ENCODE data around the gene UBL3. TPM values are rescaled to one million over a fixed set of nuclear protein-coding genes. Genes with fewer than 3 reads are reported as not detected.
A peak's percentile ranks its signal among the peaks of the same experiment; 100 is the strongest.

Gene UBL3
- total RNA-seq, 1 experiment from 2014 or later, result 10.9 TPM

DNA sequence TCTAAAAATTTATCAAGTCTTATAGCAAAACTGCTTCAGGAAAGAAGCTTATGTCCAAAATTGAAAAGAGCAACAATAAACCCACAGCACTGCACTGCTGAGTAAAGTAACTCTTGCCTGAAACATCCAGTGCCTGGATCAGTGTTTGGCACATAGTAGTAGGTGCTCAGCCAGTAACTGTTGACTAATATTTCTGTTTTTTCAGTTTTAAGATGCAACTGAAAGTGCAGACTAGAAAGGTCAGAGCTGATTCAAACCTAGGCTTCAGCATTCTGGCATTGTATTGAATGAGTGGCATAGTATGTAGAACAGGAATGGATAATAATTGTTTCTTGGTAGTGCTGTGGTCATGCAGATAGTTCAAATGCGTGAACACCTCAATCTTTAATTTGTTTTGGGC lies 67.6 kb downstream of the UBL3 start:
- Histone ChIP-seq H3F3A (ENCODE audit: low read length, unreplicated experiment) (no peaks in the 10 kb centered on the region), H3K27me3 (ENCODE audit: low read length) (no peaks in the 10 kb centered on the region), H3K4me3 (ENCODE audit: low read length) (no peak overlapping the region), H3K4me2 (ENCODE audit: low read length) (no peak overlapping the region), H3K36me3 (ENCODE audit: low read depth, low read length) (no peaks in the 10 kb centered on the region), H4K20me1 (ENCODE audit: low read length) (no peaks in the 10 kb centered on the region), H3K9me3 (ENCODE audit: low read length) (no peaks in the 10 kb centered on the region), H3K9ac (ENCODE audit: low read length) (no peak overlapping the region), H3K27ac (ENCODE audit: low read length) (no peak overlapping the region), H3K9me2 (replicated peaks; ENCODE audit: low read length) (no peaks in the 10 kb centered on the region), H3K79me2 (ENCODE audit: low read length) (peaks cover 17% of the 10 kb centered on the region; the same call in 1 of the 2 replicates), H3K4me1 (ENCODE audit: insufficient read depth, low read length) (no peaks in the 10 kb centered on the region), H2AFZ (ENCODE audit: low read length) (no peak overlapping the region)
- ATAC-seq (no peak), DNase-seq (no peak)
- POLR2A ChIA-PET (ENCODE audit: unreplicated experiment), result no interaction called here
- intact Hi-C loops (cut with micrococcal nuclease), result no loop called here
- BruUV-seq (replicated peaks), result no TSS peak
- TF ChIP-seq CTCF (conservative IDR thresholded peaks at IDR 0.05; ENCODE audit: low read depth, low read length) (no peak), EZH2 (IDR thresholded peaks at IDR 0.05; ENCODE audit: low read length, unreplicated experiment) (no peak), EZH2phosphoT487 (IDR thresholded peaks at IDR 0.05; ENCODE audit: borderline replicate concordance, low read length) (no peak)
- CTCF ChIA-PET, result interaction anchor here (0.6 kb wide), 1 partner anchor 49 kb away, joined by 4 read pairs; no protein-coding TSS in a partner anchor

DNA sequence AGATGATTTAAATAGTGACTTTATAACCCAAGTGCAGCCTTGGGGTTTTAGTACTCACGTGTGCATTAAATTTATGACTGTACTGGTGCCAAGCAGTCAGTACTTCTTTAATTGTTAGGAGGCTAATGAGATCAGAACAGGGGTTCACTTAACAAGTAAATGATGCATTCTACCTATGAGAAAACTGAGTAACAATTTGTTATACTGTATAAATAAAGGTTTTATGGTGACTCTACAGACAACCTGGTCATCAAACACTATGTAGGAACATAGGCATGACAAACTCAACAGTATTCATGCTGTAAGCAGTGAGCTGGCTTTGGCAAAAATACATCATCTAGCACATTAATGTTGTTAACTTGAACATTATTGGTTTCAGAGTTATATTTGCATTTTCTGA lies 75.6 kb downstream of the UBL3 start:
- Histone ChIP-seq H3K27me3 (ENCODE audit: low read length) (no peaks in the 10 kb centered on the region), H2AFZ (ENCODE audit: low read length) (no peak overlapping the region), H3K27ac (ENCODE audit: low read length) (no peak overlapping the region), H3K4me2 (ENCODE audit: low read length) (no peak overlapping the region), H3K36me3 (ENCODE audit: low read depth, low read length) (no peaks in the 10 kb centered on the region), H3K79me2 (ENCODE audit: low read length) (0 out of 2 replicates have a peak, but pooled peaks cover 3% of the 10 kb centered on the region), H3K4me3 (ENCODE audit: low read length) (no peak overlapping the region), H3K4me1 (ENCODE audit: insufficient read depth, low read length) (no peaks in the 10 kb centered on the region), H3K9ac (ENCODE audit: low read length) (no peak overlapping the region), H4K20me1 (ENCODE audit: low read length) (no peaks in the 10 kb centered on the region), H3F3A (ENCODE audit: low read length, unreplicated experiment) (no peaks in the 10 kb centered on the region), H3K9me2 (replicated peaks; ENCODE audit: low read length) (no peaks in the 10 kb centered on the region), H3K9me3 (ENCODE audit: low read length) (no peaks in the 10 kb centered on the region)
- DNase-seq (no peak), ATAC-seq (no peak)
- no TSS peak for BruUV-seq (replicated peaks)
- TF ChIP-seq EZH2 (IDR thresholded peaks at IDR 0.05; ENCODE audit: low read length, unreplicated experiment) (no peak), CTCF (conservative IDR thresholded peaks at IDR 0.05; ENCODE audit: low read depth, low read length) (no peak), EZH2phosphoT487 (IDR thresholded peaks at IDR 0.05; ENCODE audit: borderline replicate concordance, low read length) (no peak)
- POLR2A ChIA-PET (ENCODE audit: unreplicated experiment), result no interaction called here
- intact Hi-C loops (cut with micrococcal nuclease), result no loop called here
- CTCF ChIA-PET, result no interaction called here

DNA sequence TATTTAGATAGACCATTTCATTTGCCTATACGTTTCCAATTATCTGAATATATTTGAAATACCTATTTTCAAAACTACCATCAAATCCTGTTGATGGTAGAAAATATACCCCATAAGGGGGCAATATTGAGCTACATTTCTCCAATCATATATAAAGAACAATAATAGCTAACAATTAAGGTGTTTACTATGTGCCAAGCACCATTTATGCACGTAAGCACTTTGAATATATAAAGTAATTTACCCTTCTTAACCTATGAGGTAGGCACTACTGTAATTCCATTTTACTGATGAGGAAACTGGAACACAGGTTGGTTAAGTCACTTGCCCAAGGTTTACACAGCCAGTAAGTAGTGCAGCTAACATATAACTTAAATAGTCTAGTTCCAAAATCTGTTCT lies 79.2 kb downstream of the UBL3 start:
- intact Hi-C loops (cut with micrococcal nuclease), result loop anchor here (1.0 kb wide), 3 partner anchors 76 to 342 kb away; no protein-coding TSS in a partner anchor
- no peaks in the 10 kb centered on the region for H3K9me2 ChIP-seq (replicated peaks; ENCODE audit: low read length)
- no peak overlapping the region for H2AFZ ChIP-seq (ENCODE audit: low read length)
- H3K9me3 ChIP-seq (ENCODE audit: low read length), result no peaks in the 10 kb centered on the region
- no peak overlapping the region for H3K27ac ChIP-seq (ENCODE audit: low read length)
- TF ChIP-seq CTCF (conservative IDR thresholded peaks at IDR 0.05; ENCODE audit: low read depth, low read length) (peak; percentile 73), EZH2 (IDR thresholded peaks at IDR 0.05; ENCODE audit: low read length, unreplicated experiment) (no peak)
- no TSS peak for BruUV-seq (replicated peaks)
- no peak overlapping the region for H3K9ac ChIP-seq (ENCODE audit: low read length)
- ATAC-seq (peak; percentile 50), DNase-seq (peak; percentile 70)
- H3K4me1 ChIP-seq (ENCODE audit: insufficient read depth, low read length), result no peaks in the 10 kb centered on the region
- no peak overlapping the region for H3K4me3 ChIP-seq (ENCODE audit: low read length)
- POLR2A ChIA-PET (ENCODE audit: unreplicated experiment), result interaction anchor here (0.6 to 0.7 kb wide), 2 partner anchors 14 to 651 kb away, joined by 3 read pairs; no protein-coding TSS in a partner anchor
- H3K79me2 ChIP-seq (ENCODE audit: low read length), result no peaks in the 10 kb centered on the region
- CTCF ChIA-PET, result interaction anchor here (0.6 to 1.2 kb wide), 11 partner anchors 9 to 343 kb away, joined by 3 to 19 read pairs (median 3); no protein-coding TSS in a partner anchor
- H3F3A ChIP-seq (ENCODE audit: low read length, unreplicated experiment), result no peaks in the 10 kb centered on the region
- H3K27me3 ChIP-seq (ENCODE audit: low read length), result no peaks in the 10 kb centered on the region
- H3K4me2 ChIP-seq (ENCODE audit: low read length), result no peak overlapping the region
- no peaks in the 10 kb centered on the region for H4K20me1 ChIP-seq (ENCODE audit: low read length)
- H3K36me3 ChIP-seq (ENCODE audit: low read depth, low read length), result no peaks in the 10 kb centered on the region

All from PC-3 (cell line).